NB4 (cell line): ENCODE data around the gene CD226.

Experiments used
- DNase-seq: peaks from one replicate; pipeline ENCODE4 v3.0.0; 2010; ENCODE audit warnings: low read depth
- H3K4me3 ChIP-seq: one replicate; pipeline ENCODE4 v1.5.1; 2011; ENCODE audit warnings: mild to moderate bottlenecking, low read depth, low read length, moderate library complexity
- CTCF ChIP-seq: IDR thresholded peaks from one replicate; pipeline ENCODE4 v1.5.1; 2012; ENCODE audit warnings: low read depth, low read length
- MAX ChIP-seq: IDR thresholded peaks from 2 replicates; pipeline ENCODE4 v1.6.1; 2011; ENCODE audit warnings: low read depth, low read length
- MYC ChIP-seq: IDR thresholded peaks from 2 replicates; pipeline ENCODE4 v1.6.1; 2011; ENCODE audit warnings: low read depth, low read length
- POLR2A ChIP-seq: IDR thresholded peaks from 2 replicates; pipeline ENCODE4 v1.6.1; 2011; ENCODE audit warnings: mild to moderate bottlenecking; ENCODE audit not compliant: insufficient read length; ENCODE audit errors: extremely low read depth

CD226 gene

GRCh38 chr18:69936191-69936558 lies 11.5 kb downstream of the CD226 start:
- no peak overlapping the region for H3K4me3 ChIP-seq
- TF ChIP-seq CTCF = no peak
- TF ChIP-seq MYC = no peak
- TF ChIP-seq POLR2A = no peak
- TF ChIP-seq MAX = no peak

GRCh38 chr18:69935319-69936190 lies 12.1 kb downstream of the CD226 start:
- no peak for DNase-seq
- TF ChIP-seq CTCF (no peak), POLR2A (no peak), MAX (no peak), MYC (no peak)

More at GRCh38 chr18:69936191-69936558, 11.5 kb downstream of the CD226 start:
- no peak for DNase-seq

GRCh38 chr18:69934601-69935265 lies 12.9 kb downstream of the CD226 start:
- DNase-seq = no peak
- H3K4me3 ChIP-seq = no peak overlapping the region
- no peak for TF ChIP-seq MAX

More at GRCh38 chr18:69935319-69936190, 12.1 kb downstream of the CD226 start:
- H3K4me3 ChIP-seq = no peak overlapping the region

- no peak for DNase-seq
- TF ChIP-seq MYC = no peak
- TF ChIP-seq CTCF = no peak
Observed at GRCh38 chr18:69929041-69929774, 18.5 kb downstream of the CD226 start.

GRCh38 chr18:69916412-69916811 lies 31.3 kb downstream of the CD226 start:
- no peak overlapping the region for H3K4me3 ChIP-seq
- no peak for DNase-seq
- no peak for TF ChIP-seq MYC
- no peak for TF ChIP-seq CTCF
- no peak for TF ChIP-seq POLR2A
- TF ChIP-seq MAX = no peak

More at GRCh38 chr18:69929041-69929774, 18.5 kb downstream of the CD226 start:
- H3K4me3 ChIP-seq = no peak overlapping the region

- no peak overlapping the region for H3K4me3 ChIP-seq
- DNase-seq = no peak
- no peak for TF ChIP-seq POLR2A
Observed at GRCh38 chr18:69908838-69909237, 38.8 kb downstream of the CD226 start.
